8988T (cell line): ENCODE data around the gene HPS4.
"Not testable (repeated sequence)": the region's sequence is repeated elsewhere in the genome, so short reads cannot be mapped to it uniquely, and the experiment has no call there.

Experiments used
- DNase-seq: peaks from one replicate; pipeline ENCODE4 v3.0.0; 2011

The HPS4 gene

GRCh38 chr22:26439559-26439958 is 44.0 kb downstream of the HPS4 start:
- DNase-seq = no peak

GRCh38 chr22:26438776-26439175 is 44.8 kb downstream of the HPS4 start:
- not testable (repeated sequence) for DNase-seq

- DNase-seq = no peak
These were observed 45.7 kb downstream of the HPS4 start for GRCh38 chr22:26437694-26438392.

- no peak for DNase-seq
These were observed 46.6 kb downstream of the HPS4 start for GRCh38 chr22:26436903-26437515.

GRCh38 chr22:26435327-26436093 is 48.1 kb downstream of the HPS4 start:
- no peak for DNase-seq

GRCh38 chr22:26433805-26434204 is 49.8 kb downstream of the HPS4 start:
- DNase-seq = no peak

- no peak for DNase-seq
These were observed 50.8 kb downstream of the HPS4 start for GRCh38 chr22:26432619-26433311.

- DNase-seq = no peak
These were observed 52.2 kb downstream of the HPS4 start for GRCh38 chr22:26431261-26431995.

GRCh38 chr22:26430600-26430999 is 53.0 kb downstream of the HPS4 start:
- DNase-seq = no peak

GRCh38 chr22:26429458-26430286 is 53.9 kb downstream of the HPS4 start:
- no peak for DNase-seq

GRCh38 chr22:26428515-26429457 is 54.8 kb downstream of the HPS4 start, which contains the start of gene ASPHD2:
TSS of gene ASPHD2 (plus strand) at chr22:26429260. CDS start at chr22:26433616, 4,356 bp downstream.
- DNase-seq = peak; percentile 65

GRCh38 chr22:26426924-26427323 is 56.7 kb downstream of the HPS4 start:
- DNase-seq = no peak

- no peak for DNase-seq
These were observed 65.0 kb downstream of the HPS4 start for GRCh38 chr22:26418620-26419019.

GRCh38 chr22:26417406-26417805 is 66.2 kb downstream of the HPS4 start:
- no peak for DNase-seq

- DNase-seq = no peak
These were observed 66.8 kb downstream of the HPS4 start for GRCh38 chr22:26416670-26417276.

- no peak for DNase-seq
These were observed 67.3 kb downstream of the HPS4 start for GRCh38 chr22:26416256-26416655.

- no peak for DNase-seq
These were observed 69.2 kb downstream of the HPS4 start for GRCh38 chr22:26414347-26414746.

GRCh38 chr22:26410386-26410785 is 73.2 kb downstream of the HPS4 start:
- DNase-seq = no peak

GRCh38 chr22:26409719-26410335 is 73.8 kb downstream of the HPS4 start:
- no peak for DNase-seq
